ENCODE results near the gene CLTRN.
A peak's percentile ranks its signal among the peaks of the same experiment; 100 is the strongest.
"Not testable (repeated sequence)": the region's sequence is repeated elsewhere in the genome, so short reads cannot be mapped to it uniquely, and the experiment has no call there.

The CLTRN gene

GRCh38 chrX:15664487-15665444, at the start of gene CLTRN:
TSS of gene CLTRN (minus strand) at chrX:15664805. CDS start at chrX:15664775, 30 bp downstream.
- DNase-seq: no peak

GRCh38 chrX:15704273-15704672, 39.7 kb upstream of the CLTRN start:
- not testable (repeated sequence) for DNase-seq

- not testable (repeated sequence) for DNase-seq
These were observed 39.2 kb upstream of the CLTRN start for GRCh38 chrX:15703809-15704208.

GRCh38 chrX:15702488-15703371, 38.1 kb upstream of the CLTRN start:
- no peak for DNase-seq

- no peak for DNase-seq
These were observed 31.9 kb upstream of the CLTRN start for GRCh38 chrX:15696516-15696915.

- no peak for DNase-seq
These were observed 30.4 kb upstream of the CLTRN start for GRCh38 chrX:15694941-15695451.

GRCh38 chrX:15686818-15687685, 22.4 kb upstream of the CLTRN start:
- no peak for DNase-seq

GRCh38 chrX:15683193-15683592, 18.6 kb upstream of the CLTRN start:
- no peak for DNase-seq

GRCh38 chrX:15681433-15681832, 16.8 kb upstream of the CLTRN start:
- DNase-seq: no peak

- DNase-seq: no peak
These were observed 15.8 kb upstream of the CLTRN start for GRCh38 chrX:15680401-15680800.

GRCh38 chrX:15679246-15679645, 14.6 kb upstream of the CLTRN start:
- no peak for DNase-seq

- DNase-seq: no peak
These were observed 13.7 kb upstream of the CLTRN start for GRCh38 chrX:15678339-15678738.

- peak; percentile 70 for DNase-seq
These were observed 12.3 kb upstream of the CLTRN start for GRCh38 chrX:15676886-15677285.

- peak; percentile 48 for DNase-seq
These were observed 10.9 kb upstream of the CLTRN start for GRCh38 chrX:15675490-15675921.

- DNase-seq: peak; percentile 79
These were observed 10.4 kb upstream of the CLTRN start for GRCh38 chrX:15674841-15675489.

- DNase-seq: no peak
These were observed 9.9 kb upstream of the CLTRN start for GRCh38 chrX:15674514-15674840.

GRCh38 chrX:15673970-15674369, 9.4 kb upstream of the CLTRN start:
- no peak for DNase-seq

- DNase-seq: no peak
These were observed 8.3 kb upstream of the CLTRN start for GRCh38 chrX:15672881-15673280.

GRCh38 chrX:15663439-15663838, 1.2 kb downstream of the CLTRN start:
- no peak for DNase-seq

GRCh38 chrX:15654804-15655203, 9.8 kb downstream of the CLTRN start:
- DNase-seq: not testable (repeated sequence)

- no peak for DNase-seq
These were observed 10.6 kb downstream of the CLTRN start for GRCh38 chrX:15653961-15654360.

GRCh38 chrX:15647510-15647909, 17.1 kb downstream of the CLTRN start:
- not testable (repeated sequence) for DNase-seq
